ELR (cell line): ENCODE results near the gene RNF114.
"Not testable (repeated sequence)": the region's sequence is repeated elsewhere in the genome, so short reads cannot be mapped to it uniquely, and the experiment has no call there.

ENCODE experiments used
- DNase-seq: peaks from one replicate; pipeline ENCODE4 v3.0.0-alpha.2; 2015; ENCODE audit warnings: low read depth

Gene RNF114

DNA sequence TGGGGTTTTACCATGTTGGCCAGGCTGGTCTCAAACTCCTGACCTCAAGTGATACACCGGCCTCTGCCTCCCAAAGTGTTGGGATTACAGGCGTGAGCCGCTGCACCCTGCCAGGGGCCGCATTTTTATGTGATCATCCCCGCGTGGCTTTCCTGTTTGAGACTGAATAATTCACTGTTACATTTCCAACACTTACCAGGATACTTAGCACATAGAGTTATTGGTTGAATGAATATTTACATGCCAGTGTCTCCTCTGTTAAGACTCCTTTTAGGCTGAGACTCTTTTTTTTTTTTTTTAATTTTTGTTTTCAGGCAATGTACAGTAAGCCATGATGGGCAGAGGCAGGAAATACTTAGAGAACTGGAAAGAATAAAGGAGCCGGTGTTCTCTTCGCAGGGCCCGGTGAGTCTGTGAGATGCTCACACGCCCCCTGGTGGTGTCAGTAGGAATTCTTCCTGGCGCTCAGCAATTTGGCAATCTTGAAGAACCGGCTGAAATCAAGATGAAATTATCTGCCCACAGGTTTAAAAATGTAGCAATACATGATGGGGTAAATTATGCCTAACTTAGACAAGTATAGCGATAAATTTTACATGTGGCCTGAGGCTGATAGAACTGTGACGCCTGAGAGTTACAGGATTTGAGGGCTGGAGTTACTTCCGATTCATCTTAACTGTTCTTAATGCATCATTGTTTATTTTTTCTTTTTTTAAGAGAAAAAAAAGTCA lies 7.6 kb upstream of the RNF114 start:
- DNase-seq: peak; percentile 92

DNA sequence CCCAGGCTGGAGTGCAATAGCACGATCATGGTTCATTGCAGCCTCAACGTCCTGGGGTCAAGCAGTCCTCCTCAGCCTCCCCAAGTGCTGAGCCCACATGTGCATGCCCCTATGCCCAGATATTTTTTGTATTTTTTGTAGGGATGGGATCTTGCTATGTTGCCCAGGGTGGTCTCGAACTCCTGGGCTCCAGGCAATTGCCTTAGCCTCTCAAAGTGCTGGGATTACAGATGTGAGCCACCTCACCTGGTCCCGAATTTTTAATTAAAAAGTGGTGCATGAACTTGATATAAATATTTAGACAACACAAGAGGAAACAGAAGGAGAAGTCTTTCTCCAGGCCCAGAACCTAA lies 7.1 kb upstream of the RNF114 start:
- DNase-seq: no peak

DNA sequence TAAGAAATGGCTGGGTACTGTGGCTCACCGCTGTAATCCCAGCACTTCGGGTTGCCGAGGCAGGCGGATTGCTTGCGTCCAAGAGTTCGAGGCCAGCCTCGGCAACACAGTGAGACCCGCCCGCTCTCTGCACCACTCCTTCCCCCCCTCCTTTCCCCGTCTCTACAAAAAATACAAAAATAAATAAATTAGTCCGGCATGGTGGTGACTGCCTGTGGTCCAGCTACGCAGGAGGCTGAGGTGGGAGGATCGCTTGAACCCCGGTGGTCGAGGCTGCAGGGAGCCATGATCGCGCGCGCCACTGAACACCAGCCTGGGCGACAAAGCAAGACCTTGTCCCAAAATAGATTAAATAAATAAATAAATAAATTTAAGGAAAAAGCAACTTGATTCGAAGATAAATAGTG lies 448 bp upstream of the RNF114 start:
- DNase-seq: no peak

DNA sequence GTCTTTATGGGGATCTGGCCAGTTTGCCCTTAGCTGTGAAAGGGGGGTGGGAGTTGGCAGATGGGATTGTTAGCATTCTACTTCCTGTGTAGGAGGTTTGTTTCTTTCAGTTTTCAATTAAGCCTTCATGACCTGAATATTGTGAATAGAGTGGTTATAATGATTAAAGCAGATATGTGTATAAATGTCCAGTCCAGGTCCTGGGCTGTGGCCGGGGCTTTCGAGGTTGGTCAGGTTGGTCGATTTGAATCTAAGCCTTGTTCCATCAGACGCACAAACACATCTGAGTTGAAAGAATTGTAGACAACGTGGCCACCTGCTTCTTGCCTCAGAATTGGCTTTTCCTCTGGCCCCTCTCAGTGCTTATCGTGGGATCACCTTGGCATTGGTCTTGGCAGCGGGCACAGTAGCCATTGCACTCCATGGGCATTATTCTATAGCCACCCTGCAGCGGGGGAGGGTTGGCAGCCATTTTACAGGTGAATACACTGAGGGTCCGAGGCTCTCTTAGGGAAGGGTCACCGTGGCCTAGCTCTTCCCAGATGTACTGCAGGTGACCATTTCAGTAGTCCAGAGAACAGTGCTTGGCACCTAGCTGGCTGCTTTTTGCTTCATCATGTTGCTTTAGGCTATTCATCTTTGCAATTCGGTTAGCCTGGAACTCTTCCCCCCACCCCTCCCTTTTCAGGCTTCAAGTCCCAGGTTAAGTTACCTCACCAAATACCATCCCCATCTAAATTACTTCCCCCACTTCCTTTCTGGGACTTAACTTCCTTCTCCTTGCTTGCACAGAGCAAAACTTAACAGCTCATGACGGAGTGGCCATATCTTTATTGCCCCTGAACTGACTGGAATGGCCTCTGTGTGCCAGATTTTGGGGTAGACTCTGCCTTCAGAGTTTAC lies 1.1 kb downstream of the RNF114 start:
- peak; percentile 29 for DNase-seq

DNA sequence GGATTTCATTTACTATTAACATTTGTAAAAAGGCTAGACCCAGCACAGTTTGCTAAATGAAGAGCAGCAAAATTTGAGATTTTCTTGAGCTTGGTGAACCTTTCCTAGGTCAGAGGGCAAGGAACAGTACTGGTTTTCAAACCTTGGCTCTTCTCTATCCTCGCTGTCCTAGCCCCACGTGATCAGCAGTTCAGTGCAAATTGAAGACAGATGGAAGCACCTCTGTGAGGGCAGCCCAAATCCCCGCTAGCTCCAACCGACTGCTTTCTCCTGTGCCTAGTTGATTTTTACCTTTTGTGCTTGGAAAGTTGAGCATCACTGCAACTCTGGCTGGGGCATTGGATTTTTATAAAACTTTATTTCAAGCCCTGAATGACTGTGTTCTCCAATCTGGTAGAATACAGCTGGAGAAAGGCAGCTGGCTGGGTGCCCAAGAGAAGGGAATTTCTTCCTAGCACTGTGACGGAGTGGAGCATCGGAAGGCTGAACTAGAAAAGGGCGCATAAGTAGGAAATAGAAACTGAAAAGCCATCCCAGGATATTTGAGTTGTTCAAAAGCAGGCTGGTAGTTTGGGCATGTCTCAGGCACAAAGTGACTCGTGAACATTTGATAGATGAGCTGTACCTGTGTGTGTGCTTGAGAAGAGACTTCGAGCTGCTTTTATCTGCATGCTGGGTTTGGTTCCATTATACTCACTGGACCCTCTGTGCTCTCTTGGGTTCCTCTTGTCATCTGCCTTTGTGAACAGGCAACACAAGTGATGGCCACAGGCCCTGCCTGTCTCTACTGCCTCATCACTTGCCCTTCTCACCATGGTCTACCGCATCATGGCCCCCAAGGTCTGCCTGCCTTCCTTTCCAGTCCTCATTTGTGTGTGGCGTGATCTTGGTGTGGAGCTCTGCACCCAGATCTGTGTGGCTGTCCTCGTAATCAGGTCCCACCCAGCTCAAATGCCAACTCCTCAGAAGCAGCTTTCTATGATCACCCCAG lies 2.3 kb downstream of the RNF114 start:
- peak; percentile 42 for DNase-seq

DNA sequence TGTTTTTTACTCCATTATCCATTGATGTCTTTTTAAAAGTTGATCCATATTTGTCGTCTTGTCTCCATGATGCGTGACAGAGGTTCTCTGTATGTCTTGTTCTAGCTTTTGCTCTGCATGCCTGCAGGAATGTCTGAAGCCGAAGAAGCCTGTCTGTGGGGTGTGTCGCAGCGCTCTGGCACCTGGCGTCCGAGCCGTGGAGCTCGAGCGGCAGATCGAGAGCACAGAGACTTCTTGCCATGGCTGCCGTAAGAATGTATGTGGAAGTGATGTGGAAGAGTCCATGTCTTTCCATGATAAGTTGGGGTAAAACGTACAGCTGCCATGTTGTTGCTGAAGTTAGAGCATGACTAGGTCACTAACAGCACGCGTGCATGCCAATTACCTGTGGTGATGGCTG lies 5.3 kb downstream of the RNF114 start:
- no peak for DNase-seq

DNA sequence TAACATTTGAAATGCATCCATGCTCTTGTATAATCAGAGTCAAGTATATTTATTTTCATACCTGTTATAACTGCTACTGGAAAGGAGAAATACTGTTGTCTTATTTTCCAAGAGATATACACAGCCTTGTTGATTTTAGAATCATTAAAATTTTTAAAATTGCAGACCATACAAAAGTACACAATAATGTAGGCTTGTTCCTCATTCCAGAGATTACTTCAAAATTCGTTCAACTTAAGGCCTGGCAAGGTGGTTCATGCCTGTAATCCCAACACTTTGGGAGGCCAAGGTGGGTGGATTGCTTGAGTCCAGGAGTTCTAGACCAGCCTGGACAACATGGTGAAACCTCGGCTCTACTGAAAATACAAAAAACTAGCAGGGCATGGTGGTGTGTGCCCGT lies 6.1 kb downstream of the RNF114 start:
- no peak for DNase-seq

DNA sequence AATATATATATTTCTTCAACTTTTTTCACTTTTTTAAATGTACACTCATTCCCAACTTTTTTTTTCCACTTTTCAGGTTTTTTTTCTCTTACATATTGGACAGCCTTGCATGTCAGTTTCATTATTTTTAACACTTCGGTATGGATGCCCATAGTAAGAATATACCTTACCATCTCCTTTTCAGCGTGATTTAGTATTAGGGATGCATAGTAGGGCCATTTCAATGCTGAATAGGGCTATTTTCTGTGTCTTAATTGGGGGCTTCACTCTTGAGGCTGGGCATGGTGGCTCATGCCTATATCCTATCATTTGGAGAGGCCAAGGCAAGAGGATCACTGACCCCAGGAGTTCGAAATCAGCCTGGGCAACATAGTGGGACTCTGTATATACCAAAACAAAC lies 6.7 kb downstream of the RNF114 start:
- DNase-seq: no peak

DNA sequence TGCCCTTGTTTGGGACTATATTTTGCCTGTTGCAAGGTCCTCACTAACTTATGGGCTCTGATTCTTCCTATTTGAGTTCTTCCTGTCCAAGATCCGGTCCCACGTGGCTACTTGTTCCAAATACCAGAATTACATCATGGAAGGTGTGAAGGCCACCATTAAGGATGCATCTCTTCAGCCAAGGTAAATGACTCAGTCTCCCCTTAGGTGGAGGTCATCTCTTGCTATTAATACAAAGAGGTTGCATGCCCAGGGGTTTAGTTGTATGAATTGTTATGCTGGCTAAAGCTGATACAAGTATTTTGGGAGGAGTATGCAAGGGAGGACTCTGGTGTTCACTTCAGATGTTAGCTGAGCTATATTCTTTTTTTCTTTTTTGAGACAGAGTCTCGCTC lies 9.1 kb downstream of the RNF114 start:
- no peak for DNase-seq

DNA sequence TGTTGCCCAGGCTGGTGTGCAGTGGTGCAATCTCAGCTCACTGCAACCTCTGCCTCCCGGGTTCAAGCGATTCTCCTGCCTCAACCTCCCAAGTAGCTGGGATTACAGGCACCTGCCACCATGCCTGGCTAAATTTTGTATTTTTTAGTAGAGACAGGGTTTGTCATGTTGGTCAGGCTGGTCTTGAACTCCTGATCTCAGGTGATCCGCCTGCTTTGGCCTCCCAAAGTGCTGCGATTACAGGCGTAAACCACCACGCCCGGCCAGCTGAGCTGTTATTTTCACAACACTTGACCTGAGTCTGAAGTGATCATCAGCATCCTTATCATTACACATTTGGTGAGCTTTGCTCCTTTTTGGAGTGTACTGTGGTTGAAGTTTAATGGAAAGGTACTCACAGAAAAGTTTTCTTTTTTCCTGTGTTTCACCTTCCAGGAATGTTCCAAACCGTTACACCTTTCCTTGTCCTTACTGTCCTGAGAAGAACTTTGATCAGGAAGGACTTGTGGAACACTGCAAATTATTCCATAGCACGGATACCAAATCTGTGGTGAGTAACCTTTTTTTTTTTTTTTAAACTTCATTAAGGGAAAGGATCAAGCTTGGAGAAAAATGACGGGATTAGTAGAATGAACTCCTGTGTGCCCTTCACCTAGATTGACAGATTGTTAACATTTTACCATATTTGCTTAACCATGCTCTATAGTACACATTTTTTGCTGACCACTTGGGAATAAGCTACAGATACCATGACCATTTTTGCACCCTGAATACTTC lies 9.7 kb downstream of the RNF114 start:
- DNase-seq: no peak

DNA sequence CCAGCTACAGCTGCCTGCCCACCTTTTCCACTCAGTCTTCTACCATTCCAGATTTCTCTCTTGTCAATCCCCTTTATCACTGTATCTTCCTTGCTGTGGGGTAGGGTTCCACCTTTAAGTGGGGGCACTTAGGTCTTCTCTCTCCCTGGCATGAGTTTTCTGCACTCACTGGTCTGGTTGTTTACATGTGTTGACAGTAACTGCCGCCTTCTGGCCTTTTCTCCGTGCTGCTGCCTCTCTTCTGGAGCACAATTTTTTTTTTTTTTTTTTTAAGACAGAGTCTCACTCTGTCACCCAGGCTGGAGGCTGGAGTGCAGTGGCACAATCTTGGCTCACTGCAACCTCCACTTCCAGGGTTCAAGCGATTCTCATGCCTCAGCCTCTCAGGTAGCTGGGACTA lies 12.0 kb downstream of the RNF114 start:
- DNase-seq: no peak

DNA sequence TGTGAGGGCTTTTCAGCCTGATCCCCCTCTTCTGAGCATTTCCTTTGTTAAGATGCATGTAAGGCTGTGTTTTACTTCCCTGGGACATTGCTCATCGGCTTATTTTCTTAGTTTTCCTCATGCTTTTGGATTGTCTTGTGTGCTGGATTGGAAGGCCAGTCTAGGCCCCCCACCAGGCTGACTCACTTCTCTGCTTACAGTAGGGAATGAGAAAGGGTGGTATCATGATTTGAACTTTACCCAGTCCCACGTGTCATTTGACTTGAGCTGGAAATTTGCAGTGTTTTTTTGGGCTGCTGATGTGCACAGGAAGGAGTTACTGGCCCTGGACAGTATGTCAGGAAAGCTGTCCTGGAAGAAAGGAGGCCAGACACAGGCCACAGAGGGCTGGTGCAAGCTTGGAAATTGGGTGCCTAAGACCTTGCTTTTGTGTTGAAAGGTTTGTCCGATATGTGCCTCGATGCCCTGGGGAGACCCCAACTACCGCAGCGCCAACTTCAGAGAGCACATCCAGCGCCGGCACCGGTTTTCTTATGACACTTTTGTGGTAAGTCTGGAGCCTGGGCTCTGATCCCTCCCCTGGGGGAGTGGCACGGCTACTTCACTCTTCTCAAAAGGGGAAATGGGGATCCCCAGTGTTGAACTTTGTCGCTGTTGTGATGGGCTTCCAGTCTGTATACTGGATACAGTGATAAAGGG lies 12.8 kb downstream of the RNF114 start:
- peak; percentile 97 for DNase-seq

DNA sequence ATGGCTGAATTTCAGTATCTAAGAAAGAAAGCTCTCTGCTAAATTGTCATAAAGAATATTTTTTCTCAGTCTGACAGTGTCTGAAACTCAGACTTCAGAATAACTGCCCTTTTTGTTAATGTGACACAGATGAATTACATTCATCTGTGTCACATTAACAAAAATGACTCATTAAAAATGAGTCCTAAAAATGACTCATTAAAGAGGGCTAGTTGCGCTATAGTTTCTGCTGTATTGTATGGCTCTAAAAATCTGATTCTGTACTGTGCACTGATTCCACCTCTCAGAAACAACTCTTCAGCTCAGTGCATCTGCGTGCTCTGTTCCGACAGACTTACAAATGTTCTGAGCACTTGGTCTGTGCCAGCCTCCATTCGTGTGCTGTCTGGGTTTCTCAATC lies 15.0 kb downstream of the RNF114 start:
- DNase-seq: peak; percentile 92

DNA sequence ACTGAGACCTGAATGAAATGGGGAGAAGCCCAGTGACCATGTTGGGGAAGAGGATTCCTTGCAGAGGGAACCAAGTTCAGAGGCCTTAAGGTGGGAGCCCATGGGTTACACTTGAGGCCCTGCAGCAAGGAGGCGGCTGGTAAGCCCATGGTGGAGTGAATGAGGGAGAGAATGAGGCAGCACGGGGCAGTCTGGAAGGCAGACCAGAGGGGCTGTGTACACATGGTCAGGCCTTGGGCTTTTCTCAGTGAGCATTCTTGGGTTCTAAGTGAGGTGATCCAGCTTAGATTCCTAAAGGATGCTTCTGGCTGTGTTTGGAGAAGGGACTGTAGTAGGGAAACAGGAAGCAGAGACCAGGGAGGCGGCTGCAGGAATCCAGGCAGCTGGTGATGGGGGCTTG lies 19.0 kb downstream of the RNF114 start:
- no peak for DNase-seq

DNA sequence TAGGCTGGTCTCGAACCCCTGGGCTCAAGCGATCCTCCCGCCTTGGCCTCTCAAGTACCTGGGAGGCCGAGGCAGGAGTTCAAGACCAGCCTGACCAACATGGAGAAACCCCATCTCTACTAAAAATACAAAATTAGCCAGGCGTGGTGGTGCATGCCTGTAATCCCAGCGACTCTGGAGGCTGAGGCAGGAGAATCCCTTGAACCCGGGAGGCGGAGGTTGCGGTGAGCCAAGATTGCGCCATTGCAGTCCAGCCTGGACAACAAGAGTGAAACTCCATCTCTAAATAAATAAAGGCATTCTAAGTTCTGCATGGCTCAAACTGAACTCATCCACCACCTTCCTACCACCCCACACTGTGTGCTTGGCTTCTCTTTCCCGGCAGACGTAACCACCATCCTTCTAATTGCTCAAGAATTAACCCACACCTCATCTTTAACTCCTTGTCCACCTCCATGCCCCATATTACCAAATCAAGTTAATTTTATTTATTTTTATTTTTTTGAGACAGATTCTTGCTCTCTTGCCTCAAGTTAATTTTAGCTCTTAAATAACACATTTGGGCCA lies 19.7 kb downstream of the RNF114 start:
- not testable (repeated sequence) for DNase-seq

DNA sequence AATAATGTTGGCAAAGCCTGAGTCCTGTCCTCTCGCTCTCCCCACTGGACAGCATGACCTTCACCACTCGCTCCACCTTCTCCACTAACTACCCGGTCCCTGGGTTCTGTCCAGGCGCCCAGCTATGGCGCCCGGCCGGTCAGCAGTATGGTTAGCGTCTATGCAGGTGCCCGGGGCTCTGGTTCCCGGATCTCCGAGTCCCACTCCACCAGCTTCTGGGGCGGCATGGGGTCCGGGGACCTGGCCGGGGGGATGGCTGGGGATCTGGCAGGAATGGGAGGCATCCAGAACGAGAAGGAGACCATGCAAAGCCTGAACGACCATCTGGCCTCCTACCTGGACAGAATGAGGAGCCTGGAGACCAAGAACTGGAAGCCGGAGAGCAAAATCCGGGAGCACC lies 20.5 kb downstream of the RNF114 start:
- no peak for DNase-seq

DNA sequence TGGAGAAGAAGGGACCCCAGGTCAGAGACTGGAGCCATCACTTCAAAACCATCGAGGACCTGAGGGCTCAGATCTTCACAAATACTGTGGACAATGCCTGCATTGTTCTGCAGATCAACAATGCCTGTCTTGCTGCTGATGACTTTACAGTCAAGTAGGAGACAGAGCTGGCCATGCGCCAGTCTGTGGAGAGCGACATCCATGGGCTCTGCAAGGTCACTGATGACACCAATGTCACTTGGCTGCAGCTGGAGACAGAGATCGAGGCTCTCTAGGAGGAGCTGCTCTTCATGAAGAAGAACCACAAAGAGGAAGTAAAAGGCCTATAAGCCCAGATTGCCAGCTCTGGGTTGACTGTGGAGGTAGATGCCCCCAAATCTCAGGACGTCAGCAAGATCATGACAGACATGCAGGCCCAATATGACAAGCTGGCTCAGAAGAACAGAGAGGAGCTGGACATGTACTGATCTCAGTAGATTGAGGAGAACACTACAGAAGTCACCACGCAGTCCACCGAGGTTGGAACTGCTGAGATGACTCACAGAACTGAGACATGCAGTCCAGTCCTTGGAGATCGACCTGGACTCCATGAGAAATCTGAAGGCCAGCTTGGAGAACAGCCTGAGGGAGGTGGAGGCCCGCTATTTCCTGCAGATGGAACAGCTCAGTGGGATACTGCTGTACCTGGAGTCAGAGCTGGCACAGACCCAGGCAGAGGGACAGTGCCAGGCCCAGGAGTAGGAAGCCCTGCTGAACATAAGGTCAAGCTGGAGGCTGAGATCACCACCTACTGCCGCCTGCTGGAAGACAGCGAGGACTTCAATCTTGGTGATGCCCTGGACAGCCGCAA lies 21.1 kb downstream of the RNF114 start:
- not testable (repeated sequence) for DNase-seq

DNA sequence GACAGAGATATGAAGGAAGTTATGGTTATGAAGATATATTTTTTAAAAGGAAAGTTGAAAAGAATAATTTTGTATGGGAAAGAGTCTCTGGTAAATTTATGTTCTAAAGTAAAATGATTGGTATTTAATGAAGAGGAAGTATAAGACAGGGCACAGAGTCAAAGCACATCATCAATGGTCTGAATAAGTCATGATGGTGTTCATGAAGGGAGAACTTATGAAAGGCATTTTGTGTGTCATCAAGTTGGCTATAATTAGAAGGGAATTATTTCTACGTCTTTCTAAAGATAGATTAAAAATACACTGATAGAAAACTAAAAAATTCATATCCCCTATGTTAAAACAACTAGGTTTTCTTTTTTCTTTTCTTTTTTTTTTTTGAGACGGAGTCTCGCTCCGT lies 25.2 kb downstream of the RNF114 start:
- no peak for DNase-seq

DNA sequence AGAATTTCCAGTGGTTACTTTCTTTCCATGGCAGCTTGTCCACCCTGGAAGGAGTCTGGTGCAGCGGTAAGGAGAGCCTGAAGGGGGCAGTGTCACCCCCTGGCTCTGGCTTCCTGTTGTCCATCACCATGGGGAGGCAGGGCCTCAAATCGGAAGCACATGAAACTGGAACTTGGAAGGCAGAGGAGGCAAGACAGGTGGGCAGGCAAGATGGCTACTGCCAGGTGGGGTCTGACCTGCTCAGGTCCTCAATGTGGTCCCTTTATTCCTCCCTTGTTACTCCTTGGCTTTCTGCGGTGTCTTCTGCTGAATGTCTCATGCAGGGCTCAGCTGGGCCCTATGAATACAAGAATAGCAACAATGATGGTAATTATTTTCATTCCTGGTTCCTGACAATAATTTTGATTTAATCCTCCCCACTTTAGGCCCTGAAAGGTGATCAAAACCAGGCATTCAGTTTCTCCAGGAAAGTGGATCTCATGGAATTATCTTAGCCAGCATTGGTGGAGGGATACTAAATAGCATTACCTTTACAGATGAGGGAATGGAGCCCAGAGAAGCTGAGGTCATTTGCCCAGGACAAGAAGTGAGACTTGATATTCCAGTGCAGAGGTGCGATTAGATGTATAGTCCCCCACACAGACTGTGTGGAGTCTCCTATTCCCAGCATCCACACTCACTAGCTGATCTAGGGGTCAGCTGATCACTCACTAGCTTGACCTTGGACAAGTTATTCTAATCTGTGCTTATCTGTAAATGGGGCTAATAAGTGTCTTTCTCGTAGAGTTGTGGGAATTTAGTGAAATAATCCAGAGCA lies 29.0 kb downstream of the RNF114 start:
- DNase-seq: peak; percentile 67
